HG03521 (cell line): Measurements from ENCODE around the gene ABCA7.

Source experiments
- ATAC-seq: cut with Tn5 transposase; IDR thresholded peaks from one replicate; pipeline ENCODE4 v1.9.1; 2021; ENCODE audit warnings: mild to moderate bottlenecking, moderate library complexity; ENCODE audit not compliant: unreplicated experiment

Gene ABCA7

GRCh38 chr19:1070931-1071791 is 31.3 kb downstream of the ABCA7 start:
- ATAC-seq: no peak

DNA sequence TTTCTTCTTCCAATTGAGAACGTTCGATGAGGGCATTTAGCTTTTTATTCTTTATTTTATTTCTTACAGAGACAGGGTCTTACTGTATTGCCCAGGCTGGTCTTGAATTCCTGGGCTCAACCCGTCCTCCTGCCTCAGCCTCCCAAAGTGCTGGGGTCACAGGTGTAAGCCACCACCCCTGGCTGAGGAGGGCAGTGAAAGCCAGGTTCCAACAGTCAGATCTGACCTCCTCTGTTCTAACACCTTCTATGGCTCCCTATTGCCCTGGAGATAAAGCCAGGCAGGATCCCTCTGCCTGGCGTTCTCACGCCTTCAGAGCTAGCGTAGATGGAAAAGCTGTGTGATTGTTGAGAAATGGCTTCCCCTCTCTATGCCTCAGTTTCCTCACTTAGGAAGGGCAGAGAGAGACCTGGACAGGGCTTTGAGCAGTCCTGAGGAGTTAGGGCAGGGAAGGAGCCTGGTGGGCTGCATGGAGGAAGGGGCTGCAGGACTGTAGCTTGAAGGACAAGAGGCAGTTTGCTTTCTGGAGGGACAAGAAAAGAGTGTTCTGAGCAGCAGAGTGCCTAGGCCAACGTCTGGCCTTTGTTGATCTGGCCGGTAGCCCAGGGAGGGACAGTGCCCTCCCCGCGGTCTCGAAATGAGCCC is 32.6 kb downstream of the ABCA7 start:
- ATAC-seq: no peak

- no peak for ATAC-seq
These were observed 33.4 kb downstream of the ABCA7 start for GRCh38 chr19:1073063-1073955.

GRCh38 chr19:1073956-1074517 is 34.1 kb downstream of the ABCA7 start:
- no peak for ATAC-seq

DNA sequence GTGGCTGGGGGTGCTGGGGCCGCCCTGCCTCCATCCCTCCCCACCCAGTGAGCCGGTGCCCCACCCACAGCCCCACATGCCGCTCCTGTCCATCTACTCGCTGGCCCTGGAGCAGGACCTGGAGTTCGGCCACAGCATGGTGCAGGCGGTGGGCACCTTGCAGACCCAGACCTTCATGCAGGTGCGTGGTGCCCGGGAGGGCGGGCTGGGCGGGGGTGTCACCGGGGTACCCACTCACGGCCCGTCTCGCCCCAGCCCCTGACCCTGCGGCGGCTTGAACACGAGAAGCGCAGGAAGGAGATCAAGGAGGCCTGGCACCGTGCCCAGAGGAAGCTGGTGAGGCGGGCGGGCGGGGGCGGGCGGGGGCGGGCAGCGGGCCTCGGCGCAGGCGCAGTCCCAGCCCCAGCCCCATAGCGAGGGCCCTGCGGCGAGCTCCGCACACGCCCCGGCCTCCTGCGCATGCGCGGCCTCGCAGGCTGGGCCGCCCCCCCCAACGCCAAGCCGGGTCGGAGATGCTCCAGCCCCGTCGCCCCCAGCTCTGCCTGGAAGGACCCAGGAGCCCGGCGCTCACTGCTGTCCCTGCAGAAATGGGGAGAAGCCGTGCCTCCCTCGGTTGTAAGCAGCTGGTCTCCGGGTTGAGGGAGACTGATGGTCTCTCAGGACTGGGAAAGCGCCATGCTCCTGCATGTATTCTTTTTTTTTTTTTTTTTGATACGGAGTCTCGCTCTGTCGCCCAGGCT is 34.8 kb downstream of the ABCA7 start:
- ATAC-seq: no peak

- no peak for ATAC-seq
These were observed 36.1 kb downstream of the ABCA7 start for GRCh38 chr19:1076046-1076386.

- peak; percentile 40 for ATAC-seq
These were observed 37.0 kb downstream of the ABCA7 start for GRCh38 chr19:1076951-1077350.

DNA sequence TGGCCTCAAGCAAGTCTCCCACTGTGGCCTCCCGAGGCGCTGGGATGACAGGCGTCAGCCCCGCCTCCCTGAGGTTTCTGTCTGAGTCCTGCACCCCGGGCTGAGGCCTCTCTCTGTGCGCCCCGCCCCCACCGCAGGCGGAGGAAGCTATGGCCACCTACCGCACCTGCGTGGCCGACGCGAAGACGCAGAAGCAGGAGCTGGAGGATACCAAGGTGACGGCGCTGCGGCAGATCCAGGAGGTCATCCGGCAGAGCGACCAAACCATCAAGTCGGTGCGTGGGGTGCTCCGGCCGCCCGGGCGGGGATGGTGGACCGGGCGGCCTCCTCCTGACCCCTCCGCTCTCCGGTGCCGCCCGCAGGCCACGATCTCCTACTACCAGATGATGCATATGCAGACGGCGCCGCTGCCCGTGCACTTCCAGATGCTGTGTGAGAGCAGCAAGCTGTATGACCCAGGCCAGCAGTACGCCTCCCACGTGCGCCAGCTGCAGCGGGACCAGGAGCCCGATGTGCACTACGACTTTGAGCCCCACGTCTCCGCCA is 39.7 kb downstream of the ABCA7 start:
- ATAC-seq: no peak

GRCh38 chr19:1080360-1081161 is 40.7 kb downstream of the ABCA7 start:
- ATAC-seq: no peak

DNA sequence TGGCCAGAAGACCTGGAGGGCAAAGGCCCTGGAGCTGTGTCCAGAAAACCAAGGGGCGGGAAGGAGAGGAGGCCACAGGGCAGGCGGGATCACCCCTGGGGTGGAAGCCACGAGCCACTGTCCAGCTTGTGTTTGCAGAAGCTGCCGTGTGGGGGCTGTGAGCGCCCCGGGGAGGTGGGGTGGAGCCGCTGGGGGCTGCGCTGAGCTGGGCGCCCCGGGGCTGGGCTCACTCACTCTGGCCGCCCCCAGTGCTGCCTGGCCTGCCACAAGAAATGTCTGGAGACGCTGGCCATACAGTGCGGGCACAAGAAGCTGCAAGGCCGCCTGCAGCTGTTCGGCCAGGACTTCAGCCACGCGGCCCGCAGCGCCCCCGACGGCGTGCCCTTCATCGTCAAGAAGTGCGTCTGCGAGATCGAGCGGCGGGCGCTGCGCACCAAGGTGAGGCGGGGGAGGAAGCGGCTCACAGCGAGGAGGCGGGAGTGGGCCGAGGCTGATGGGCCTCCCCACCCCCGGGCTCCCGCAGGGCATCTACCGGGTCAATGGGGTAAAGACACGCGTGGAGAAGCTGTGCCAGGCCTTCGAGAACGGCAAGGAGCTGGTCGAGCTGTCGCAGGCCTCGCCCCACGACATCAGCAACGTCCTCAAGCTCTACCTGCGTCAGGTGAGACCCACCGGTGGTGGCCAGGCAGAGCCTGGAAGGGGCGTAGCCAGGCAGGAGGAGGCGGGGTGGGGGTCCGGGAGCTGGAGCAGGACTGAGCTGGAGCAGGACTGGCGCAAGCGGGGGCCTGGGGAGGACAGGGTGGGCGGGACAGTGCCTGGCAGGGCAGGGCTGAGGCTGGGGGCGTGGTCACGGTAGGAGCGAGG is 41.6 kb downstream of the ABCA7 start:
- ATAC-seq: no peak

- ATAC-seq: no peak
These were observed 42.4 kb downstream of the ABCA7 start for GRCh38 chr19:1082165-1082927.

GRCh38 chr19:1082928-1083816 is 43.3 kb downstream of the ABCA7 start:
- ATAC-seq: no peak

DNA sequence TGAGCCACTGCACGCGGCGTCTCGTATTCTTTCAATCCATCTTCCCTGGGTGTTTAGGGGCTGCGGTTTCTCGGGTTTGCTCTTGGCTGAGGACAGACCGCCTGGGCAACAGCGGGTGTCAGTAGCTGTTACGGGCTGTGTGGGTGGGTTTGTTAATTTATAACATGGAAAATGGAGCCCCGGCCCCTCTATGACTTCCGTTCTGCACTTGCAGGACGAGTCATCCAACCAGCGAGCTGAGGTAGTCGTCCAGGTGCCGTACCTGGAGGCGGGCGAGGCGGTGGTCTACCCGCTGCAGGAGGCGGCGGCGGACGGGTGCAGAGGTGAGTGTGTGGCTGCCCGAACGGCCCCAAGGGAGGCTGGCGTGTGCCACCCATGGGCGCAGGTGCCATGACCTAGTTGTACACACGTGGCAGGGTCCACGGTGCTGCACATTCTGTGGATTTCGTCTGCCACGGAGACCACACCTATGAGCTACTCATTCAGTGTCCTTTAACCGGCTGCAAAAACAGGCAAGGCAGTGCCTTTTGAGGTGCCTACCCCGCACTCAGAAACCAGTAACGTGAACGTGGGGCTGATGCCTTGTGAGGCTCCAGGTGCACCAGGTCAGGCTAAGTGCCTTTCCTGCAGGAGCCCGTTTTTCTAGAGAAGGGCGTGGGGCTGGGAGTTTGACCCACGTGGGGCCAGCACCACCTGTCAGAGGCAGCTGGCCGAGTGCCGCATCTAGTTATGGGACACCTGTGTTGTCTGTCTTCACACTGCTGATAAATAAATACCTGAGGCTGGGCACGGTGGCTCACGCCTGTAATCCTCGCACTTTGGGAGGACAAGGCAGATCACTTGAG is 44.3 kb downstream of the ABCA7 start:
- no peak for ATAC-seq

- no peak for ATAC-seq
These were observed 45.2 kb downstream of the ABCA7 start for GRCh38 chr19:1085053-1085658.

- no peak for ATAC-seq
These were observed 46.0 kb downstream of the ABCA7 start for GRCh38 chr19:1085676-1086442.
